ENCODE data around the gene MAPK12.

MAPK12 gene

GRCh38 chr22:50217543-50218152 is 43.8 kb downstream of the MAPK12 start:
- H3K79me1 ChIP-seq (ENCODE audit: low read depth, low read length): peaks cover 8% of the 10 kb centered on the region
- no peak overlapping the region for H2BK15ac ChIP-seq (ENCODE audit: low read length)
- H3K4me3 ChIP-seq (ENCODE audit: low read length in 2 of 2): no peak overlapping the region
- no peak overlapping the region for H3K4ac ChIP-seq (ENCODE audit: low read length)
- no peak overlapping the region for H3K18ac ChIP-seq (ENCODE audit: low read length)
- peak overlapping the region; percentile 25 for H3K23ac ChIP-seq (ENCODE audit: low read depth, low read length, poor library complexity)
- no peaks in the 10 kb centered on the region for H3K4me1 ChIP-seq (ENCODE audit: control insufficient read depth in 2 of 2, insufficient read depth in 1 of 2, low read depth in 1 of 2, low read length in 2 of 2)
- DNase-seq (ENCODE audit: low spot score): no peak
- H3K4me2 ChIP-seq (ENCODE audit: insufficient read depth, low read length, poor library complexity, severe bottlenecking): no peak overlapping the region
- no peak overlapping the region for H3K14ac ChIP-seq (ENCODE audit: low read length)
- no peak overlapping the region for H4K91ac ChIP-seq (ENCODE audit: low read depth, low read length, poor library complexity)
- H3K27ac ChIP-seq (replicated peaks; ENCODE audit: low read length): no peak overlapping the region
- no peaks in the 10 kb centered on the region for H3K9me3 ChIP-seq (replicated peaks in 1 of 2; ENCODE audit: control insufficient read depth in 2 of 2, insufficient read depth in 1 of 2, low read depth in 1 of 2, low read length in 2 of 2)
- H2BK120ac ChIP-seq (ENCODE audit: low read depth, low read length): no peak overlapping the region
- no peak overlapping the region for H2BK12ac ChIP-seq (ENCODE audit: low read length)
- H2BK5ac ChIP-seq (ENCODE audit: low read length): no peak overlapping the region
- H3K36me3 ChIP-seq (replicated peaks in 1 of 2; ENCODE audit: control insufficient read depth in 2 of 2, insufficient read depth in 2 of 2, low read length in 2 of 2): peaks cover 63 to 91% of the 10 kb centered on the region in 2 donors
- H2AK5ac ChIP-seq (ENCODE audit: low read depth, low read length): no peak overlapping the region
- WGBS, 2 donors (ENCODE audit: extremely low coverage in 2 of 2, insufficient read length in 2 of 2, insufficient replicate concordance in 1 of 2): no CpG with 5 or more reads among the region's 21 CpGs
- H3K9ac ChIP-seq (ENCODE audit: low read depth, low read length, poor library complexity): no peak overlapping the region
- H4K8ac ChIP-seq (ENCODE audit: low read depth, low read length): no peak overlapping the region
- no peak overlapping the region for H2AFZ ChIP-seq (ENCODE audit: low read length)
- H3K27me3 ChIP-seq (ENCODE audit: control insufficient read depth in 3 of 3, insufficient read depth in 3 of 3, low read depth in 1 of 3, low read length in 3 of 3): no peaks in the 10 kb centered on the region

- no CpG with 5 or more reads among the region's 57 CpGs for WGBS, 2 donors (ENCODE audit: extremely low coverage in 2 of 2, insufficient read length in 2 of 2, insufficient replicate concordance in 1 of 2)
Observed at GRCh38 chr22:50216684-50217520, 44.6 kb downstream of the MAPK12 start.

GRCh38 chr22:50216055-50216683 is 45.3 kb downstream of the MAPK12 start:
- peak overlapping the region; percentile 15 for H3K9ac ChIP-seq (ENCODE audit: low read depth, low read length, poor library complexity)
- no peak overlapping the region for H3K27ac ChIP-seq (replicated peaks; ENCODE audit: low read length)
- H2AFZ ChIP-seq (ENCODE audit: low read length): no peak overlapping the region
- H3K79me1 ChIP-seq (ENCODE audit: low read depth, low read length): peaks cover 7% of the 10 kb centered on the region
- no peak overlapping the region for H3K4me2 ChIP-seq (ENCODE audit: insufficient read depth, low read length, poor library complexity, severe bottlenecking)
- no peak overlapping the region for H4K8ac ChIP-seq (ENCODE audit: low read depth, low read length)
- no peak overlapping the region for H3K14ac ChIP-seq (ENCODE audit: low read length)
- peaks cover 61 to 89% of the 10 kb centered on the region in 2 donors for H3K36me3 ChIP-seq (replicated peaks in 1 of 2; ENCODE audit: control insufficient read depth in 2 of 2, insufficient read depth in 2 of 2, low read length in 2 of 2)
- no peak overlapping the region for H4K91ac ChIP-seq (ENCODE audit: low read depth, low read length, poor library complexity)
- no peaks in the 10 kb centered on the region for H3K4me1 ChIP-seq (ENCODE audit: control insufficient read depth in 2 of 2, insufficient read depth in 1 of 2, low read depth in 1 of 2, low read length in 2 of 2)
- peaks cover 0 to under 1% of the 10 kb centered on the region in 2 donors for H3K9me3 ChIP-seq (replicated peaks in 1 of 2; ENCODE audit: control insufficient read depth in 2 of 2, insufficient read depth in 1 of 2, low read depth in 1 of 2, low read length in 2 of 2)
- H2BK12ac ChIP-seq (ENCODE audit: low read length): no peak overlapping the region
- no CpG with 5 or more reads among the region's 15 CpGs for WGBS, 2 donors (ENCODE audit: extremely low coverage in 2 of 2, insufficient read length in 2 of 2, insufficient replicate concordance in 1 of 2)
- no peak overlapping the region for H2BK120ac ChIP-seq (ENCODE audit: low read depth, low read length)
- H2BK5ac ChIP-seq (ENCODE audit: low read length): no peak overlapping the region
- no peak for DNase-seq (ENCODE audit: low spot score)
- H2AK5ac ChIP-seq (ENCODE audit: low read depth, low read length): no peak overlapping the region
- peak overlapping the region; percentile 31 for H3K23ac ChIP-seq (ENCODE audit: low read depth, low read length, poor library complexity)
- H3K4ac ChIP-seq (ENCODE audit: low read length): no peak overlapping the region
- H3K4me3 ChIP-seq (ENCODE audit: low read length in 2 of 2): no peak overlapping the region
- no peaks in the 10 kb centered on the region for H3K27me3 ChIP-seq (ENCODE audit: control insufficient read depth in 3 of 3, insufficient read depth in 3 of 3, low read depth in 1 of 3, low read length in 3 of 3)
- no peak overlapping the region for H2BK15ac ChIP-seq (ENCODE audit: low read length)
- H3K18ac ChIP-seq (ENCODE audit: low read length): no peak overlapping the region

More at GRCh38 chr22:50216684-50217520, 44.6 kb downstream of the MAPK12 start:
- Histone ChIP-seq H3K4ac (ENCODE audit: low read length) (no peak overlapping the region), H2BK5ac (ENCODE audit: low read length) (no peak overlapping the region), H2BK15ac (ENCODE audit: low read length) (no peak overlapping the region), H3K36me3 (replicated peaks in 1 of 2; ENCODE audit: control insufficient read depth in 2 of 2, insufficient read depth in 2 of 2, low read length in 2 of 2) (peaks cover 61 to 91% of the 10 kb centered on the region in 2 donors), H2BK120ac (ENCODE audit: low read depth, low read length) (no peak overlapping the region), H3K4me1 (ENCODE audit: control insufficient read depth in 2 of 2, insufficient read depth in 1 of 2, low read depth in 1 of 2, low read length in 2 of 2) (no peaks in the 10 kb centered on the region), H3K4me3 (ENCODE audit: low read length in 2 of 2) (no peak overlapping the region), H2AK5ac (ENCODE audit: low read depth, low read length) (no peak overlapping the region), H3K27ac (replicated peaks; ENCODE audit: low read length) (no peak overlapping the region), H2AFZ (ENCODE audit: low read length) (no peak overlapping the region), H3K9me3 (replicated peaks in 1 of 2; ENCODE audit: control insufficient read depth in 2 of 2, insufficient read depth in 1 of 2, low read depth in 1 of 2, low read length in 2 of 2) (no peaks in the 10 kb centered on the region), H3K23ac (ENCODE audit: low read depth, low read length, poor library complexity) (peak overlapping the region; percentile 31), H3K4me2 (ENCODE audit: insufficient read depth, low read length, poor library complexity, severe bottlenecking) (no peak overlapping the region), H3K79me1 (ENCODE audit: low read depth, low read length) (peaks cover 8% of the 10 kb centered on the region), H4K91ac (ENCODE audit: low read depth, low read length, poor library complexity) (no peak overlapping the region), H3K27me3 (ENCODE audit: control insufficient read depth in 3 of 3, insufficient read depth in 3 of 3, low read depth in 1 of 3, low read length in 3 of 3) (no peaks in the 10 kb centered on the region), H2BK12ac (ENCODE audit: low read length) (no peak overlapping the region), H4K8ac (ENCODE audit: low read depth, low read length) (peak overlapping the region; percentile 9), H3K18ac (ENCODE audit: low read length) (no peak overlapping the region), H3K14ac (ENCODE audit: low read length) (no peak overlapping the region), H3K9ac (ENCODE audit: low read depth, low read length, poor library complexity) (peak overlapping the region; percentile 15)
- DNase-seq (ENCODE audit: low spot score): no peak

All from neuronal stem cell (in vitro differentiated cells).